CD14-positive monocyte (primary cell): ENCODE results near the gene S100A1. TPM values are rescaled to one million over a fixed set of nuclear protein-coding genes. Genes with fewer than 3 reads are reported as not detected.

Experiments
- DNase-seq, 3 donors: peaks; one replicate each; pipeline ENCODE4 v3.0.0-alpha.2; 2011 to 2022
- H2AFZ ChIP-seq: 2 replicates; pipeline ENCODE4 v1.6.0; 2012; ENCODE audit warnings: mild to moderate bottlenecking, low read depth, low read length, inconsistent platforms; ENCODE audit not compliant: insufficient read depth, poor library complexity, severe bottlenecking
- H3K27ac ChIP-seq, 2 donors: 1 replicate in 1 of 2; 2 replicates in 1 of 2; pipeline ENCODE4 v1.5.1; 2012 to 2013; ENCODE audit warnings: low read length in 2 of 2, control low read depth in 1 of 2, inconsistent platforms in 1 of 2, low read depth in 1 of 2, mild to moderate bottlenecking in 1 of 2
- H3K27me3 ChIP-seq, 2 donors: one replicate each; pipeline versions ENCODE4 v1.6.0 to v1.6.1; 2011 to 2013; ENCODE audit warnings: low read length in 2 of 2; ENCODE audit not compliant: control insufficient read depth in 2 of 2, insufficient read depth in 2 of 2
- H3K36me3 ChIP-seq, 2 donors: replicated peaks in 1 of 2; 1 replicate in 1 of 2; 2 replicates in 1 of 2; pipeline versions ENCODE4 v1.5.1 to v1.6.1; 2012 to 2013; ENCODE audit warnings: low read length in 2 of 2, control low read depth in 1 of 2, inconsistent platforms in 1 of 2, mild to moderate bottlenecking in 1 of 2; ENCODE audit not compliant: insufficient read depth in 2 of 2, control insufficient read depth in 1 of 2
- H3K4me1 ChIP-seq, 2 donors: 1 replicate in 1 of 2; 2 replicates in 1 of 2; pipeline versions ENCODE4 v1.5.1 to v1.6.1; 2012 to 2013; ENCODE audit warnings: low read length in 2 of 2, control low read depth in 1 of 2, inconsistent platforms in 1 of 2, mild to moderate bottlenecking in 1 of 2, moderate library complexity in 1 of 2; ENCODE audit not compliant: insufficient read depth in 2 of 2, control insufficient read depth in 1 of 2
- H3K4me2 ChIP-seq: replicated peaks from 2 replicates; pipeline ENCODE3; 2012; ENCODE audit warnings: low read length, moderate library complexity, mild to moderate bottlenecking; ENCODE audit not compliant: poor library complexity, severe bottlenecking; ENCODE audit errors: extremely low read depth
- H3K4me3 ChIP-seq, 3 experiments: fragments of 200-600 bp in 1 of 3; sonication (generic) in 1 of 3; replicated peaks in 1 of 3; 1 replicate in 2 of 3; 2 replicates in 1 of 3; pipeline ENCODE4 v1.5.1; 2011 to 2013; ENCODE audit warnings: low read length in 3 of 3, mild to moderate bottlenecking in 3 of 3, control low read depth in 2 of 3, low read depth in 2 of 3, inconsistent platforms in 1 of 3, moderate library complexity in 1 of 3
- H3K79me2 ChIP-seq: 2 replicates; pipeline ENCODE4 v1.6.0; 2012; ENCODE audit warnings: mild to moderate bottlenecking, control low read depth, inconsistent platforms, low read length, moderate library complexity; ENCODE audit not compliant: insufficient read depth
- H3K9ac ChIP-seq: 2 replicates; pipeline ENCODE4 v1.6.0; 2017; ENCODE audit warnings: low read length, mild to moderate bottlenecking; ENCODE audit not compliant: insufficient read depth, poor library complexity, severe bottlenecking
- H3K9me3 ChIP-seq, 2 donors: replicated peaks in 1 of 2; 1 replicate in 1 of 2; 2 replicates in 1 of 2; pipeline versions ENCODE4 v1.5.1 to v1.6.1; 2012 to 2013; ENCODE audit warnings: low read length in 2 of 2, control low read depth in 1 of 2; ENCODE audit not compliant: control insufficient read depth in 1 of 2, insufficient read depth in 1 of 2
- H4K20me1 ChIP-seq: 2 replicates; pipeline ENCODE4 v1.6.0; 2012; ENCODE audit warnings: mild to moderate bottlenecking, low read length, control low read depth, moderate library complexity; ENCODE audit not compliant: insufficient read depth
- H3K27ac Mint-ChIP-seq, 7 donors: one replicate each; pipeline ENCODE4 v1.8.0; 2020; ENCODE audit warnings: mild to moderate bottlenecking in 7 of 7, mixed read lengths in 7 of 7, moderate library complexity in 6 of 7, inconsistent platforms in 2 of 7
- H3K27me3 Mint-ChIP-seq, 3 donors: one replicate each; pipeline ENCODE4 v1.8.0; 2021 to 2022; ENCODE audit warnings: low read depth in 3 of 3, mild to moderate bottlenecking in 3 of 3, mixed read lengths in 3 of 3, moderate library complexity in 3 of 3, inconsistent platforms in 1 of 3
- H3K36me3 Mint-ChIP-seq, 2 donors: one replicate each; pipeline ENCODE4 v1.8.0; 2020; ENCODE audit warnings: mixed read lengths in 2 of 2, inconsistent platforms in 1 of 2, mild to moderate bottlenecking in 1 of 2
- H3K4me1 Mint-ChIP-seq: one replicate; pipeline ENCODE4 v1.8.0; 2020; ENCODE audit warnings: mild to moderate bottlenecking, mixed read lengths
- H3K4me3 Mint-ChIP-seq, 2 donors: one replicate each; pipeline ENCODE4 v1.8.0; 2020; ENCODE audit warnings: mild to moderate bottlenecking in 2 of 2, mixed read lengths in 2 of 2, moderate library complexity in 1 of 2
- H3K9me3 Mint-ChIP-seq, 7 donors: one replicate each; pipeline ENCODE4 v1.8.0; 2020 to 2022; ENCODE audit warnings: mixed read lengths in 7 of 7, mild to moderate bottlenecking in 6 of 7, moderate library complexity in 6 of 7, inconsistent platforms in 2 of 7
- WGBS: methylation state at CpG from one replicate; pipeline ENCODE4 v1.1.5; 2013; ENCODE audit warnings: missing lambda C conversion rate; ENCODE audit not compliant: insufficient coverage; 5-methylcytosine and 5-hydroxymethylcytosine counted together
- intact Hi-C, 2 donors: fragments of 100-400 bp; cut with micrococcal nuclease; formaldehyde crosslinking; loops; one replicate each; pipeline versions ENCODE4 v1.15.0 to v1.15.1; 2023
- polyA plus RNA-seq, 3 donors: library from polyadenylated mRNA; depleted of rRNA in 1 of 3; unstranded in 2 of 3; stranded (reverse) in 1 of 3; fragments of 300-500 nt in 2 of 3; fragments of >200 nt in 1 of 3; fragmentation: Illumina TruSeq in 2 of 3; gene quantifications; 1 replicate in 2 of 3; 2 replicates in 1 of 3; pipeline ENCODE4 v1.2.3, GENCODE V29; 2012 to 2021
- TF ChIP-seq, protein P1 (sequence below): fragments of 200-600 bp; IDR thresholded peaks from one replicate; pipeline ENCODE4 v1.8.0; 2022; ENCODE audit warnings: antibody characterized with exemption, mild to moderate bottlenecking

S100A1 gene
- polyA plus RNA-seq, 3 donors = not detected

DNA sequence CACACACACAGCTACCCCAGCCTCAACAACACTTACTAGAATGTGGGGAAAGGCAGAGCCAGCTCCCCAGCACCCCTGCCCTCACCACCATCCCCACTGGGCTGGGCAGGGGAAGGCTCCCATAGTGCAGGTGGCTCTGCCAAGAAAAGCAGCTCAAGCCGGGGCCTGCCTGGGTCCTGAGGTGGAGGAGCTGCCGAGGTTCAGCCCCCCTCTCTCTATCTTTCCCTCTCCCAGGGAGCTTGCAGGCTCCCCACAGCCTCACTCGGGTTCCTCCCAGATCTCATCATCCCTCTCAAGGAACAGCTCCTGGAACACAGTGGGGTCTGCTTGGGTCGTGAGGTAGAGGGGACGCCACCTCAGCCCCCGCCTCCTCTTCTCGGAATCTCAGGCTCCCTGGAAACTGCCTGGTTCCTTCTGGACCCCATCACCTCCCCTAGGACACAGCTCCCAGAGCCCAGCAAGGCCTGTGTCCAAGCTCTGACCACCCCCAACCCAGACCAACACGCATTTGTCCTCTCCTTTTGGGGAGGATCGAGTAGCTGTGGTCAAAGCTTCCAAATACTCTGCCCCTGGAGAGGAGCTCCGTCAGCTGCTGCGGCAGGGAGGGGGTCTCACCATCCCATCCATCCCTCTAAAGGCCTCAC, 16.0 kb upstream of the S100A1 start:
- Histone ChIP-seq H3K9me3 (no peaks in the 10 kb centered on the region), H3K79me2 (no peaks in the 10 kb centered on the region), H4K20me1 (no peaks in the 10 kb centered on the region), H3K27me3 (no peaks in the 10 kb centered on the region), H2AFZ (no peak overlapping the region), H3K4me1 (peaks cover 29 to 40% of the 10 kb centered on the region in 2 donors), H3K4me2 (no peak overlapping the region), H3K27ac (no peak overlapping the region), H3K9ac (no peak overlapping the region), H3K4me3 (no peak overlapping the region), H3K36me3 (no peaks in the 10 kb centered on the region)
- TF ChIP-seq, protein P1, sequence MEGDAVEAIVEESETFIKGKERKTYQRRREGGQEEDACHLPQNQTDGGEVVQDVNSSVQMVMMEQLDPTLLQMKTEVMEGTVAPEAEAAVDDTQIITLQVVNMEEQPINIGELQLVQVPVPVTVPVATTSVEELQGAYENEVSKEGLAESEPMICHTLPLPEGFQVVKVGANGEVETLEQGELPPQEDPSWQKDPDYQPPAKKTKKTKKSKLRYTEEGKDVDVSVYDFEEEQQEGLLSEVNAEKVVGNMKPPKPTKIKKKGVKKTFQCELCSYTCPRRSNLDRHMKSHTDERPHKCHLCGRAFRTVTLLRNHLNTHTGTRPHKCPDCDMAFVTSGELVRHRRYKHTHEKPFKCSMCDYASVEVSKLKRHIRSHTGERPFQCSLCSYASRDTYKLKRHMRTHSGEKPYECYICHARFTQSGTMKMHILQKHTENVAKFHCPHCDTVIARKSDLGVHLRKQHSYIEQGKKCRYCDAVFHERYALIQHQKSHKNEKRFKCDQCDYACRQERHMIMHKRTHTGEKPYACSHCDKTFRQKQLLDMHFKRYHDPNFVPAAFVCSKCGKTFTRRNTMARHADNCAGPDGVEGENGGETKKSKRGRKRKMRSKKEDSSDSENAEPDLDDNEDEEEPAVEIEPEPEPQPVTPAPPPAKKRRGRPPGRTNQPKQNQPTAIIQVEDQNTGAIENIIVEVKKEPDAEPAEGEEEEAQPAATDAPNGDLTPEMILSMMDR = no peak
- no CpG with 5 or more reads among the region's 11 CpGs for WGBS
- no peaks in the 10 kb centered on the region for H3K36me3 Mint-ChIP-seq
- peaks cover 41% of the 10 kb centered on the region for H3K4me1 Mint-ChIP-seq
- intact Hi-C loops = no loop called here
- peaks cover 2% of the 10 kb centered on the region in 3 donors for H3K27me3 Mint-ChIP-seq
- peak overlapping the region in 2 of 7 donors; percentile 43 to 48 for H3K27ac Mint-ChIP-seq
- DNase-seq = no peak
- peaks cover 0 to 2% (median 0%) of the 10 kb centered on the region in 7 donors for H3K9me3 Mint-ChIP-seq
- H3K4me3 Mint-ChIP-seq = no peak overlapping the region

DNA sequence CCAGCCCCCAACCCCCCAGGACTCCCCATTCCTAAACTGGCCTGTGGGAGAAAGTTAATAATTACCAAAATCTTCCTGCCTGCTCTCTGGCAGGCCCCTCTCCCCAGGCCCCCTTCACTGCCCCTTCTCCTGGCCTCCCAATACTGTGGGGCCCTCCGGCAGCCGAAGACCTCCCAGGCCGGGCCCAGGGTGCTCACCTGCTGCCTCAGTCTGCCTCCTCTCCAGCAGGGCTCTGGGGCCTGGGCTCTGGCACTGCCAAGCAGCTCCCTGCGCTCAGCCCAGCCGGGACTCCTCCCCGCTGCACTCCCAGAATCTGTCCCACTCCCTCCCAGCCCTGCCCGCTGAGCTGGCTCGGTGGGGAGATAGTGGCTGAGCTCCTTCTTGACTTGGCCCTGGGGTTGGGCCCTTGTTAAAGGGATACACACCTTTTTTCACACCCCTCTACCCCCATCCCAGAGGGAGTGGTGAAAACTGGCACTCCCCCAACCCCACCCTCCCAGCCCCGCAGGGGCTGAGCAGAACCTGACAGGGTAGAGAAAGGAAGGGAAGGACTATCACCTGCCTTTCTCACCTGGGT, 15.4 kb upstream of the S100A1 start, which contains the start of gene S100A16:
TSS of gene S100A16 (minus strand) at position 383 of the 577 bp plus-strand sequence. CDS start 4,986 bp downstream, outside the sequence.
- H3K27ac Mint-ChIP-seq = peak within 1 kb of the TSS in 1 of 7 donors; percentile 48
- Histone ChIP-seq H3K4me1 (peaks cover 34 to 46% of the 10 kb centered on the region in 2 donors), H3K27me3 (no peaks in the 10 kb centered on the region), H3K36me3 (no peaks in the 10 kb centered on the region), H3K79me2 (no peaks in the 10 kb centered on the region), H4K20me1 (no peaks in the 10 kb centered on the region), H3K9ac (no peak within 1 kb of the TSS), H3K9me3 (no peaks in the 10 kb centered on the region), H3K4me2 (no peak within 1 kb of the TSS), H3K27ac (no peak within 1 kb of the TSS), H3K4me3 (no peak within 1 kb of the TSS), H2AFZ (no peak within 1 kb of the TSS)
- DNase-seq = no peak
- peaks cover 2% of the 10 kb centered on the region in 3 donors for H3K27me3 Mint-ChIP-seq
- H3K36me3 Mint-ChIP-seq = no peaks in the 10 kb centered on the region
- H3K9me3 Mint-ChIP-seq = peaks cover 0 to 2% (median 0%) of the 10 kb centered on the region in 7 donors
- peaks cover 41% of the 10 kb centered on the region for H3K4me1 Mint-ChIP-seq
- TF ChIP-seq, protein P1 = no peak
- H3K4me3 Mint-ChIP-seq = no peak within 1 kb of the TSS
- intact Hi-C loops = no loop called here
- 98% methylated on average over 4 of the region's 9 CpGs for WGBS
